Astrocyte (in vitro differentiated cells and primary cell): ENCODE results near the gene ARHGAP32. TPM values are rescaled to one million over a fixed set of nuclear protein-coding genes. Genes with fewer than 3 reads are reported as not detected.

Experiments
- DNase-seq: peaks from one replicate; pipeline ENCODE4 v3.0.0-alpha.2; 2010; ENCODE audit warnings: low read depth
- FAIRE-seq: peaks from 2 replicates; lab custom pipeline; 2011; peaks lifted over from hg19 to GRCh38; lab: Jason Lieb, UNC
- H2AFZ ChIP-seq: 2 replicates; pipeline ENCODE4 v1.6.0; 2012; ENCODE audit warnings: low read depth, low read length, inconsistent platforms
- H3K27ac ChIP-seq: 2 replicates; pipeline ENCODE4 v1.5.1; 2011; ENCODE audit warnings: low read depth, low read length, inconsistent platforms
- H3K27me3 ChIP-seq: 2 replicates; pipeline ENCODE4 v1.6.0; 2011; ENCODE audit warnings: low read length, inconsistent platforms; ENCODE audit not compliant: insufficient read depth
- H3K36me3 ChIP-seq: 2 replicates; pipeline ENCODE4 v1.5.1; 2011; ENCODE audit warnings: low read length, inconsistent platforms; ENCODE audit not compliant: insufficient read depth
- H3K4me1 ChIP-seq: 2 replicates; pipeline ENCODE4 v1.5.1; 2011; ENCODE audit warnings: low read length, inconsistent platforms; ENCODE audit not compliant: insufficient read depth
- H3K4me2 ChIP-seq: 2 replicates; pipeline ENCODE4 v1.6.0; 2012; ENCODE audit warnings: low read length, inconsistent platforms
- H3K4me3 ChIP-seq: 2 replicates; pipeline ENCODE4 v1.5.1; 2011; ENCODE audit warnings: low read depth, mild to moderate bottlenecking, low read length, inconsistent platforms; ENCODE audit not compliant: insufficient read depth
- H3K79me2 ChIP-seq: 2 replicates; pipeline ENCODE4 v1.6.0; 2012; ENCODE audit warnings: mild to moderate bottlenecking, low read length, inconsistent platforms; ENCODE audit not compliant: insufficient read depth
- H3K9ac ChIP-seq: 2 replicates; pipeline ENCODE4 v1.6.0; 2012; ENCODE audit warnings: mild to moderate bottlenecking, low read length, inconsistent platforms
- H3K9me3 ChIP-seq: 2 replicates; pipeline ENCODE4 v1.5.1; 2012; ENCODE audit warnings: low read depth, mild to moderate bottlenecking, low read length, inconsistent platforms; ENCODE audit not compliant: insufficient read depth
- H4K20me1 ChIP-seq: 2 replicates; pipeline ENCODE4 v1.6.0; 2012; ENCODE audit warnings: low read length, inconsistent platforms; ENCODE audit not compliant: insufficient read depth
- H3K27ac Mint-ChIP-seq: one replicate; pipeline ENCODE4 v1.8.0; 2021; ENCODE audit warnings: mild to moderate bottlenecking, mixed read lengths; ENCODE audit not compliant: unreplicated experiment
- H3K27me3 Mint-ChIP-seq: one replicate; pipeline ENCODE4 v1.8.0; 2021; ENCODE audit warnings: low read depth, mixed read lengths; ENCODE audit not compliant: unreplicated experiment
- H3K36me3 Mint-ChIP-seq: one replicate; pipeline ENCODE4 v1.8.0; 2021; ENCODE audit warnings: low read depth, mixed read lengths; ENCODE audit not compliant: unreplicated experiment
- H3K4me1 Mint-ChIP-seq: one replicate; pipeline ENCODE4 v1.8.0; 2021; ENCODE audit warnings: low read depth, mixed read lengths; ENCODE audit not compliant: unreplicated experiment
- H3K4me3 Mint-ChIP-seq: one replicate; pipeline ENCODE4 v1.8.0; 2021; ENCODE audit warnings: mild to moderate bottlenecking, moderate library complexity, mixed read lengths; ENCODE audit not compliant: unreplicated experiment
- H3K9me3 Mint-ChIP-seq: one replicate; pipeline ENCODE4 v1.8.0; 2021; ENCODE audit warnings: mild to moderate bottlenecking, mixed read lengths; ENCODE audit not compliant: unreplicated experiment
- EZH2 ChIP-seq: IDR thresholded peaks from 2 replicates; pipeline ENCODE4 v1.6.1; 2012; ENCODE audit warnings: mild to moderate bottlenecking, low read length, inconsistent platforms; ENCODE audit not compliant: insufficient read depth
- total RNA-seq: library from RNA; stranded (reverse); gene quantifications from 2 replicates; pipeline ENCODE4 v1.2.1, GENCODE V29; 2021
- TF ChIP-seq, protein P1 (sequence below): IDR thresholded peaks from 2 replicates; pipeline ENCODE4 v1.5.1; 2011; ENCODE audit warnings: low read depth, mild to moderate bottlenecking, inconsistent platforms, low read length, moderate library complexity; ENCODE audit not compliant: insufficient read depth

ARHGAP32 gene
- total RNA-seq, 1 donor from 2014 or later, result 21.6 TPM

DNA sequence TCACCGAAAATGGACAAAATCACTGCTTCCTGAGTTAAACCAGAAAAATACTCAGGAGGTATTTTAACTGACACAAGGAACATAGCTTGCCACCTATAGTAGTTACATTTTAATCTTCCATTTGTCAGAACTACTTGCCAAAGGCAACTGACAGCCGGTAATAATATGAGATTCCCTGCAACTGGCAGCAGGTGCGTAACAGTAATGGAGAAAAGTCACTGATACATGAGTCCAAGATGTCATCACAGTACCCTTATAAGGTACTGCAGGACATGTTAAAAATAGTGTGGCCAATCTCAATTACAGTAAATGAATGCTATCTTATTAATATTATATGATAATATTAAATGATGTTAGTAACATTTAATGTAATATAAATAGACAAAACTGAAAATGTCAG, 21.1 kb upstream of the ARHGAP32 start:
- no peak for FAIRE-seq
- H2AFZ ChIP-seq, result no peak overlapping the region

DNA sequence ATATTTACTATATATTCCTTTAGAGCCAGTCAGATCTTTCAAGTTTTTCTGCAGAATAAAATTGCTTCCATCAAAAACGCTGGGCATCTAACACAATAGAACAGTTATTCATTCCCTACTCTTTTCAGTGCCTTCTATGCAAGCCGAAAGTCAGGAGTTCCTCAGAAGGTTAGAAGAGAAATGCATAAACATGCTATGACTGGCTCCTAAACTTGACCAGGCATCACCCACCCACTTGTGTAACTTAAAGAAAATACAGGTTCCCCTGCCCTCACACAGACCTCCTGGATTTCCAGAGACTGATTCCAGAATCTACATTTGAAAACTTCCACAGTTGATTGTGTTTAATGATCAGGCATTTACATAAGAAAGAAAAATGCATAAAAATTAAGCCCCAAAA, 19.3 kb upstream of the ARHGAP32 start:
- H3K27ac Mint-ChIP-seq, result no peak overlapping the region
- no peak overlapping the region for H3K4me2 ChIP-seq
- no peak for DNase-seq
- H3K9me3 ChIP-seq, result no peaks in the 10 kb centered on the region
- H3K9me3 Mint-ChIP-seq, result no peaks in the 10 kb centered on the region
- H4K20me1 ChIP-seq, result peaks cover 39% of the 10 kb centered on the region
- no peaks in the 10 kb centered on the region for H3K27me3 ChIP-seq
- TF ChIP-seq, protein P1, sequence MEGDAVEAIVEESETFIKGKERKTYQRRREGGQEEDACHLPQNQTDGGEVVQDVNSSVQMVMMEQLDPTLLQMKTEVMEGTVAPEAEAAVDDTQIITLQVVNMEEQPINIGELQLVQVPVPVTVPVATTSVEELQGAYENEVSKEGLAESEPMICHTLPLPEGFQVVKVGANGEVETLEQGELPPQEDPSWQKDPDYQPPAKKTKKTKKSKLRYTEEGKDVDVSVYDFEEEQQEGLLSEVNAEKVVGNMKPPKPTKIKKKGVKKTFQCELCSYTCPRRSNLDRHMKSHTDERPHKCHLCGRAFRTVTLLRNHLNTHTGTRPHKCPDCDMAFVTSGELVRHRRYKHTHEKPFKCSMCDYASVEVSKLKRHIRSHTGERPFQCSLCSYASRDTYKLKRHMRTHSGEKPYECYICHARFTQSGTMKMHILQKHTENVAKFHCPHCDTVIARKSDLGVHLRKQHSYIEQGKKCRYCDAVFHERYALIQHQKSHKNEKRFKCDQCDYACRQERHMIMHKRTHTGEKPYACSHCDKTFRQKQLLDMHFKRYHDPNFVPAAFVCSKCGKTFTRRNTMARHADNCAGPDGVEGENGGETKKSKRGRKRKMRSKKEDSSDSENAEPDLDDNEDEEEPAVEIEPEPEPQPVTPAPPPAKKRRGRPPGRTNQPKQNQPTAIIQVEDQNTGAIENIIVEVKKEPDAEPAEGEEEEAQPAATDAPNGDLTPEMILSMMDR, result no peak
- no peak for TF ChIP-seq EZH2
- H2AFZ ChIP-seq, result no peak overlapping the region
- H3K36me3 Mint-ChIP-seq, result peaks cover 4% of the 10 kb centered on the region
- H3K79me2 ChIP-seq, result peaks cover 50% of the 10 kb centered on the region
- no peak overlapping the region for H3K27ac ChIP-seq
- H3K4me1 ChIP-seq, result peaks cover 8% of the 10 kb centered on the region
- no peak overlapping the region for H3K4me3 Mint-ChIP-seq
- H3K4me1 Mint-ChIP-seq, result peaks cover 46% of the 10 kb centered on the region
- H3K27me3 Mint-ChIP-seq, result no peaks in the 10 kb centered on the region
- no peak overlapping the region for H3K4me3 ChIP-seq
- no peak overlapping the region for H3K9ac ChIP-seq
- no peaks in the 10 kb centered on the region for H3K36me3 ChIP-seq
- no peak for FAIRE-seq

More for the DNA sequence above, 21.1 kb upstream of the ARHGAP32 start:
- Mint-ChIP-seq H3K27me3 (no peaks in the 10 kb centered on the region), H3K4me3 (no peak overlapping the region), H3K4me1 (peaks cover 42% of the 10 kb centered on the region), H3K27ac (no peak overlapping the region), H3K36me3 (no peaks in the 10 kb centered on the region), H3K9me3 (no peaks in the 10 kb centered on the region)
- TF ChIP-seq EZH2, result no peak
- TF ChIP-seq, protein P1, result no peak
- peaks cover 2% of the 10 kb centered on the region for H3K4me1 ChIP-seq
- no peak overlapping the region for H3K4me2 ChIP-seq
- H3K36me3 ChIP-seq, result no peaks in the 10 kb centered on the region
- H3K4me3 ChIP-seq, result no peak overlapping the region
- peaks cover 36% of the 10 kb centered on the region for H4K20me1 ChIP-seq
- H3K9me3 ChIP-seq, result no peaks in the 10 kb centered on the region
- H3K79me2 ChIP-seq, result peaks cover 47% of the 10 kb centered on the region
- H3K27ac ChIP-seq, result no peak overlapping the region
- H3K27me3 ChIP-seq, result no peaks in the 10 kb centered on the region
- no peak for DNase-seq
- H3K9ac ChIP-seq, result no peak overlapping the region

DNA sequence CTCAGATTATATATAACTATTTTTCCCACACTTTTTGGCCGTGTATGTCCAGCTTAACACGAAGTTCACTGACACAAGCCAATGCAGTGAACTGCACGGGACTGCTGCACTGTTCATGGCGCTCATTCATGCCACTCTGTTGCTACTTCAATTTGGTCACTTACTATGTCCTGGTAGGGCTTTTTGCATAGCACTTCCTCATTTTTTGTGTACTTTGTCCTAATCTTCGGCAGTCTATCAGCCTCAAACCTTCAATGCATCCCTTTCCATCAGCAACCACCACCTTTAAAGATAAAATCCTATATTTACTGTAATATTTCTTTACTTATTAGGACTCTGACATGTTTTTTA, 18.7 kb upstream of the ARHGAP32 start:
- TF ChIP-seq EZH2, result no peak
- TF ChIP-seq, protein P1, result no peak
- H3K4me2 ChIP-seq, result no peak overlapping the region
- peaks cover 44% of the 10 kb centered on the region for H3K4me1 Mint-ChIP-seq
- no peak for FAIRE-seq
- H3K4me3 ChIP-seq, result no peak overlapping the region
- DNase-seq, result no peak
- H3K27ac Mint-ChIP-seq, result no peak overlapping the region
- H4K20me1 ChIP-seq, result peaks cover 36% of the 10 kb centered on the region
- no peaks in the 10 kb centered on the region for H3K27me3 Mint-ChIP-seq
- H3K9me3 Mint-ChIP-seq, result no peaks in the 10 kb centered on the region
- H3K4me1 ChIP-seq, result peaks cover 8% of the 10 kb centered on the region
- H3K79me2 ChIP-seq, result peaks cover 53% of the 10 kb centered on the region
- H3K4me3 Mint-ChIP-seq, result no peak overlapping the region
- H3K36me3 ChIP-seq, result no peaks in the 10 kb centered on the region
- H3K27me3 ChIP-seq, result no peaks in the 10 kb centered on the region
- no peak overlapping the region for H3K9ac ChIP-seq
- H3K36me3 Mint-ChIP-seq, result peaks cover 4% of the 10 kb centered on the region
- no peak overlapping the region for H2AFZ ChIP-seq
- H3K27ac ChIP-seq, result no peak overlapping the region
- no peaks in the 10 kb centered on the region for H3K9me3 ChIP-seq
